ENCODE results near the gene POLR2F. TPM values are rescaled to one million over a fixed set of nuclear protein-coding genes. Genes with fewer than 3 reads are reported as not detected.
A peak's percentile ranks its signal among the peaks of the same experiment; 100 is the strongest.

Gene POLR2F
- total and polyA plus RNA-seq, 4 experiments from 2014 or later = 44.9 to 158 (median 90.4) TPM

DNA sequence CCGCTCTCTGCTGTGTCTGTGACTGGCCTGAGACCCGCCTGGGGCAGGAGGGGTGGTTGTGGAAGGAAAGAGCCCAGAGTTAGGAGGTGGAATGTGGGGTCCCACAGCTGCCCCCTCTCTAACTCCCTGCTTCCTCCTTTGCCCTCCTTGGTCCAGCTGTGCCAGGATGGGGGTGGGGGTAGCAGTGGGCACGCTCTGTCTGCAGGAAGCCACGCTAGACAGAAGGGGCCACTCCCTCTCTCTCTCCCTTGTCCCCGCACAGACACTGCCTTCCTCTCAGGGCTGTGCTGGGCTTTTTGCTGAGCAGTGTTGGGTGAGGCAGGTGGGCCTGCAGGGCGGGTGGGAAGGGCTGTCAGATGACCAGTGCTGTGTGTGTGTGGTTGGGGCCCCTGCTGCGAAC is 32.9 kb downstream of the POLR2F start:
- no peaks in the 10 kb centered on the region for H3K27me3 ChIP-seq (ENCODE audit: insufficient read depth, low read length)
- DNase-seq = no peak
- peaks cover 0 to 3% of the 10 kb centered on the region in 2 donors for H3K36me3 Mint-ChIP-seq
- H3K27me3 Mint-ChIP-seq = no peaks in the 10 kb centered on the region
- CTCF ChIA-PET (ENCODE audit: partially characterized antibody) = no interaction called here
- intact Hi-C loops (cut with micrococcal nuclease) = no loop called here
- H3K4me1 Mint-ChIP-seq = no peaks in the 10 kb centered on the region
- no peak overlapping the region for H3K4me3 Mint-ChIP-seq
- no peaks in the 10 kb centered on the region for H3K4me1 ChIP-seq (ENCODE audit: insufficient read depth, low read length)
- no peak overlapping the region for H3K4me3 ChIP-seq (ENCODE audit: low read length in 2 of 2)
- H3K36me3 ChIP-seq (ENCODE audit: insufficient read depth, low read length) = no peaks in the 10 kb centered on the region
- no peak overlapping the region for H3K27ac ChIP-seq (ENCODE audit: low read depth, low read length)
- no peaks in the 10 kb centered on the region for H3K9me3 Mint-ChIP-seq
- POLR2A ChIA-PET (ENCODE audit: partially characterized antibody) = no interaction called here
- no peaks in the 10 kb centered on the region for H3K9me3 ChIP-seq (ENCODE audit: control insufficient read depth in 1 of 2, low read length in 2 of 2)
- H3K27ac Mint-ChIP-seq = no peak overlapping the region

DNA sequence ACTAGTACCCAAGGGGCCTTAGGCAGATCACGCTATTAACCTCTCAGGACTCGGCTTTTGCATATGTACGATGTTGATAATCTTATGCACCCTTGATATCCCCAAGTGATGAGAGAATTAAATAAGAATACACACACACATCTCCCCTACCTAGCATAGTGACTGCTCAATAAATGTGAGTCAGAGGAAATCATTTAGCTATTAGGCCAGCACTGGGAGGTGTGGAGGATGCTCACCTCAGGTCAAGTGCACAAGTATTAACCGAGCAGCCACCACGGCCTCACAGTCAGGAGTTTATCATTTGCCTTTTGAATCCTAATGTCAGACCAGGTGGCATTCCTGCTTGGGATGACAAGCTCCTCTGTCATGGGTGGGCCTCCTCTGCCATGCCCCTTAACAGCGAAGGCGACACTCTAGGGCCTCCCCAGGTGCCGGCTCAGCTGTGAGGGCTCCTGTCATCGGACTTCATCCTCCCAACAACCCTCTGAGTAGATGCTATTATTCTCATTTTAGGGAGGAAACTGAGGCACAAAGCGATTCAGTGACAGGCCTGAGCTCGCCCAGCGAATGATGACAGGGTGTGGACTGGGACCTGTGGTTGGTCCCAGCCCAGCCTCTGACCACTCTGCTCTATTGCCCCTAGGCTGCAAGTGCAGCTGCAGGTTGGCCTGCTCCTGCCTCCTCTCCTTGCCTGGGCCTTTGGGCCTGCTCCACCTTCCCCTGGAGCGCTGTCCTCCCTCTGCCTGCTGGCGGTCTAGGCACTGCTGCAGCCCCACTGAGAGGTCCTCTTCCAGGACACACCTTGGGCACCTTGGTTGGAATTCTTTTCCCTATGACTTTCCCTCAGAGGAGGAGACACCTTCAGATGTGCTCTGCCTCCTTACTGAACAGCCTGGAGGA is 35.9 kb downstream of the POLR2F start:
- Histone ChIP-seq H3K36me3 (ENCODE audit: insufficient read depth, low read length) (no peaks in the 10 kb centered on the region), H3K27me3 (ENCODE audit: insufficient read depth, low read length) (no peaks in the 10 kb centered on the region), H3K4me3 (ENCODE audit: low read length in 2 of 2) (no peak overlapping the region), H3K27ac (ENCODE audit: low read depth, low read length) (no peak overlapping the region), H3K4me1 (ENCODE audit: insufficient read depth, low read length) (no peaks in the 10 kb centered on the region), H3K9me3 (ENCODE audit: control insufficient read depth in 1 of 2, low read length in 2 of 2) (no peaks in the 10 kb centered on the region)
- ChIA-PET CTCF (ENCODE audit: partially characterized antibody) (no interaction called here), POLR2A (ENCODE audit: partially characterized antibody) (no interaction called here)
- Mint-ChIP-seq H3K36me3 (peaks cover 0 to 3% of the 10 kb centered on the region in 2 donors), H3K27me3 (no peaks in the 10 kb centered on the region), H3K4me1 (no peaks in the 10 kb centered on the region), H3K4me3 (no peak overlapping the region), H3K27ac (no peak overlapping the region), H3K9me3 (no peaks in the 10 kb centered on the region)
- intact Hi-C loops (cut with micrococcal nuclease) = no loop called here
- no peak for DNase-seq

DNA sequence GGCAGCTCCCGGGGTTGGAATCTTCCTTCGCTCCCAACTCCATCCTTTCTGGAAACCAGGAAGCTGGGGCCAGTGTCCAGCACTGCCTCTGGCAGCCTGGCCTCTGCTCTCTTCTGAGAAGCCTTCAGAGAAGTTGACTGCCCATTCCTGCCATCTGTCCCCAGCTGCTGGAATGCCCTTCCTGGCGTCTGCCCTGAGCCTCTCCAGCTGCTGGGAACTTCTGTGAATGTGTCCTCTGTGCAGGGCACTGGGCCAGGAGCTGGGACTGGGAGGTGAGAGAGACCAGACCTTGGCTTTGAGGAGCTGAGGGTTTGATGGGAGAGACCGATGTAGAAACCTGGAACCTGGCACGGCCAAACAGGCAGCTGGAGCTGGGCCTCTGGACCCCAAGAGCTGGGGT is 36.8 kb downstream of the POLR2F start:
- Mint-ChIP-seq H3K4me1 (no peaks in the 10 kb centered on the region), H3K4me3 (no peak overlapping the region), H3K27me3 (no peaks in the 10 kb centered on the region), H3K36me3 (peaks cover 0 to 2% of the 10 kb centered on the region in 2 donors), H3K9me3 (no peaks in the 10 kb centered on the region), H3K27ac (no peak overlapping the region)
- Histone ChIP-seq H3K36me3 (ENCODE audit: insufficient read depth, low read length) (no peaks in the 10 kb centered on the region), H3K4me3 (ENCODE audit: low read length in 2 of 2) (no peak overlapping the region), H3K27ac (ENCODE audit: low read depth, low read length) (no peak overlapping the region), H3K27me3 (ENCODE audit: insufficient read depth, low read length) (no peaks in the 10 kb centered on the region), H3K4me1 (ENCODE audit: insufficient read depth, low read length) (no peaks in the 10 kb centered on the region), H3K9me3 (ENCODE audit: control insufficient read depth in 1 of 2, low read length in 2 of 2) (no peaks in the 10 kb centered on the region)
- intact Hi-C loops (cut with micrococcal nuclease) = no loop called here
- ChIA-PET CTCF (ENCODE audit: partially characterized antibody) (no interaction called here), POLR2A (ENCODE audit: partially characterized antibody) (no interaction called here)
- no peak for DNase-seq

GRCh38 chr22:37990862-37991261 is 37.4 kb downstream of the POLR2F start:
- no peak overlapping the region for H3K4me3 Mint-ChIP-seq
- DNase-seq = no peak
- intact Hi-C loops (cut with micrococcal nuclease) = no loop called here
- no peaks in the 10 kb centered on the region for H3K27me3 Mint-ChIP-seq
- Histone ChIP-seq H3K9me3 (ENCODE audit: control insufficient read depth in 1 of 2, low read length in 2 of 2) (no peaks in the 10 kb centered on the region), H3K27ac (ENCODE audit: low read depth, low read length) (no peak overlapping the region), H3K4me1 (ENCODE audit: insufficient read depth, low read length) (no peaks in the 10 kb centered on the region), H3K27me3 (ENCODE audit: insufficient read depth, low read length) (no peaks in the 10 kb centered on the region), H3K36me3 (ENCODE audit: insufficient read depth, low read length) (no peaks in the 10 kb centered on the region), H3K4me3 (ENCODE audit: low read length in 2 of 2) (no peak overlapping the region)
- no peak overlapping the region for H3K27ac Mint-ChIP-seq
- CTCF ChIA-PET (ENCODE audit: partially characterized antibody) = no interaction called here
- H3K36me3 Mint-ChIP-seq = no peaks in the 10 kb centered on the region
- no peaks in the 10 kb centered on the region for H3K9me3 Mint-ChIP-seq
- H3K4me1 Mint-ChIP-seq = no peaks in the 10 kb centered on the region
- POLR2A ChIA-PET (ENCODE audit: partially characterized antibody) = no interaction called here

DNA sequence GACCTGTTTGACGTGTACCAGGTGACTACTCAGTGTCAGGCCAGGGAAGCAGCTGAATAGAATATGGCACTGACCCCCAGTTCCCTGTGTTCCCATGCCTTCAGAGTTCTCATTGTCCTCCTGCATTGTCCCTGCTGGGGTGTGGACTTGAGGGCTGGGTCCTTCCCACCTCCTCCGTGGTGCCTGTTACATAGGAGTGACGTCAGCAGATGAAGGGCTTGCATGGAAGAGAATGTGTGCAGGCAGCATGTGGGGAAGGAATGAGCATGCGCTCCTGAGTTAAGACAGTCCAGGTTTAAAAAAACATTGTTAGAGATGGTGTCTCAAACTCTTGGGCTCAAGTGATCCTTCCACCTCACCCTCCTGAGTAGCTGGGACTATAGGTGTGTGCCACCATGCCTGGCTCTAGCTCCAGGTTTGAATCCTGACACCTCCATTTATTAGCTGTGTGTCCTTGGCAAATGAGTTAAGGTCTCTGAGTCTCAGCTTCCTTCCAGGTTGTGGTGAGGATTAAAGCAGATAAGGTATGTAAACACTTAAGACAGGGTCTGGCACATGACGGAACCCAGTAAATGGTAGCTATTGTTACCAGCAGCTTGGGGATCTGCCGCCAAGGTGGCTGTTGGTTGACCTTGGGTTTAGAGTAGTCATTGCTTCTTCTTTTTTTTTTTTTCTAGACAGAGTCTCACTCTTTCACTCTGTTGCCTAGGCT is 38.4 kb downstream of the POLR2F start:
- Mint-ChIP-seq H3K27ac (no peak overlapping the region), H3K36me3 (no peaks in the 10 kb centered on the region), H3K27me3 (no peaks in the 10 kb centered on the region), H3K9me3 (no peaks in the 10 kb centered on the region), H3K4me3 (no peak overlapping the region), H3K4me1 (no peaks in the 10 kb centered on the region)
- POLR2A ChIA-PET (ENCODE audit: partially characterized antibody) = no interaction called here
- no peak for DNase-seq
- no peaks in the 10 kb centered on the region for H3K36me3 ChIP-seq (ENCODE audit: insufficient read depth, low read length)
- H3K9me3 ChIP-seq (ENCODE audit: control insufficient read depth in 1 of 2, low read length in 2 of 2) = no peaks in the 10 kb centered on the region
- intact Hi-C loops (cut with micrococcal nuclease) = no loop called here
- CTCF ChIA-PET (ENCODE audit: partially characterized antibody) = interaction anchor here (1.1 kb wide), 1 partner anchor 175 kb away, joined by 3 read pairs; no protein-coding TSS in a partner anchor
- no peaks in the 10 kb centered on the region for H3K27me3 ChIP-seq (ENCODE audit: insufficient read depth, low read length)
- no peak overlapping the region for H3K4me3 ChIP-seq (ENCODE audit: low read length in 2 of 2)
- H3K4me1 ChIP-seq (ENCODE audit: insufficient read depth, low read length) = no peaks in the 10 kb centered on the region
- no peak overlapping the region for H3K27ac ChIP-seq (ENCODE audit: low read depth, low read length)

DNA sequence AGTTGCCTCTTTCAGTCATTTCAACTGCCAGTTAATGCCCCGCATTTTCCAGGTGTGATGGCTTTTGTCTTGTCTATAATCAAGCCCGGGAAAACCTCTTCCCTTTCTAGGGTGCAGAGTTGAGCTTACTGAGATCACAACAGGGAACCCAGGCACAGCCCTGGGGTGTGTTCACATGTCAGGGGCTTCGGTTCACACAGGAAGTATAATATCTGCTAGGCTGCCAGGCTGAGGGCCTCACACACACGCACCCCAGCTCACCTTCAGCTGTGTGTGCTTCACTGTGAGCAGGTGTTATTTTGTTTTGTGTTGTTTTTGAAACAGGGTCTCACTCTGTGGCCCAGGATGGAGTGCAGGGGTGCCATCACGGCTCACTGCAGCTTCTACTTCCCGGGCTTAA is 40.5 kb downstream of the POLR2F start:
- CTCF ChIA-PET (ENCODE audit: partially characterized antibody) = interaction anchor here (0.7 kb wide), 1 partner anchor 58 kb away, joined by 3 read pairs; no protein-coding TSS in a partner anchor
- no peaks in the 10 kb centered on the region for H3K4me1 Mint-ChIP-seq
- H3K36me3 Mint-ChIP-seq = no peaks in the 10 kb centered on the region
- POLR2A ChIA-PET (ENCODE audit: partially characterized antibody) = no interaction called here
- H3K4me1 ChIP-seq (ENCODE audit: insufficient read depth, low read length) = no peaks in the 10 kb centered on the region
- H3K9me3 ChIP-seq (ENCODE audit: control insufficient read depth in 1 of 2, low read length in 2 of 2) = no peaks in the 10 kb centered on the region
- no peaks in the 10 kb centered on the region for H3K27me3 ChIP-seq (ENCODE audit: insufficient read depth, low read length)
- no peaks in the 10 kb centered on the region for H3K27me3 Mint-ChIP-seq
- intact Hi-C loops (cut with micrococcal nuclease) = no loop called here
- no peak for DNase-seq
- H3K4me3 Mint-ChIP-seq = no peak overlapping the region
- no peaks in the 10 kb centered on the region for H3K36me3 ChIP-seq (ENCODE audit: insufficient read depth, low read length)
- no peaks in the 10 kb centered on the region for H3K9me3 Mint-ChIP-seq
- no peak overlapping the region for H3K4me3 ChIP-seq (ENCODE audit: low read length in 2 of 2)
- H3K27ac Mint-ChIP-seq = peak overlapping the region in 2 of 7 donors; percentile 36 to 67
- no peak overlapping the region for H3K27ac ChIP-seq (ENCODE audit: low read depth, low read length)

DNA sequence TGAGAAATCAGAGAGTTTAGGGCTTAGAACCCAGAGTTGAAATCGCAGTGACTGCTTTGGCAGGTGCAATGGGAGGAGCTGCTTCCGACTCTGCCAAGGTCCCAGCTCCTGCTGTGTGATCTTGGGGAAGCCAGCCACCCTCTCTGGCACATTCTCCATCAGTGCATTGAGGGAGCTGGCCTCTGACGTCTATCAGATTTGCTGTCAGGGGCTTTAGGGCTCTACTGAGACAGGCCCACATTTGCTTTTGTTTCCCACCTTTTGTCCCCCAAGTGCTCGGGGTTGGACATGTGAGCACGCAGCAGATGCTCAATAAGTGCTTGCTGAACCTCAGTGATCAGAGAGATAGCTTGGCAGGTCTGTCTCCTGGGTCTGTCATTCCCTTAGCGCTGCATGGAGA is 41.5 kb downstream of the POLR2F start:
- H3K9me3 ChIP-seq (ENCODE audit: control insufficient read depth in 1 of 2, low read length in 2 of 2) = no peaks in the 10 kb centered on the region
- ChIA-PET POLR2A (ENCODE audit: partially characterized antibody) (no interaction called here), CTCF (ENCODE audit: partially characterized antibody) (interaction anchor here (0.7 kb wide), 1 partner anchor 57 kb away, joined by 3 read pairs; no protein-coding TSS in a partner anchor)
- no peak overlapping the region for H3K4me3 Mint-ChIP-seq
- no peaks in the 10 kb centered on the region for H3K36me3 Mint-ChIP-seq
- H3K27ac ChIP-seq (ENCODE audit: low read depth, low read length) = no peak overlapping the region
- intact Hi-C loops (cut with micrococcal nuclease) = no loop called here
- H3K9me3 Mint-ChIP-seq = no peaks in the 10 kb centered on the region
- H3K27me3 ChIP-seq (ENCODE audit: insufficient read depth, low read length) = no peaks in the 10 kb centered on the region
- H3K36me3 ChIP-seq (ENCODE audit: insufficient read depth, low read length) = no peaks in the 10 kb centered on the region
- H3K4me3 ChIP-seq (ENCODE audit: low read length in 2 of 2) = no peak overlapping the region
- no peaks in the 10 kb centered on the region for H3K4me1 Mint-ChIP-seq
- no peaks in the 10 kb centered on the region for H3K27me3 Mint-ChIP-seq
- H3K4me1 ChIP-seq (ENCODE audit: insufficient read depth, low read length) = no peaks in the 10 kb centered on the region
- no peak for DNase-seq
- peak overlapping the region in 1 of 7 donors; percentile 23 for H3K27ac Mint-ChIP-seq

Data from CD4-positive, alpha-beta memory T cell (primary cell).